Measurements from ENCODE around the gene METTL21C. TPM values are rescaled to one million over a fixed set of nuclear protein-coding genes. Genes with fewer than 3 reads are reported as not detected.
A peak's percentile ranks its signal among the peaks of the same experiment; 100 is the strongest.

METTL21C gene
- total and polyA plus RNA-seq, 2 experiments from 2014 or later = not detected

DNA sequence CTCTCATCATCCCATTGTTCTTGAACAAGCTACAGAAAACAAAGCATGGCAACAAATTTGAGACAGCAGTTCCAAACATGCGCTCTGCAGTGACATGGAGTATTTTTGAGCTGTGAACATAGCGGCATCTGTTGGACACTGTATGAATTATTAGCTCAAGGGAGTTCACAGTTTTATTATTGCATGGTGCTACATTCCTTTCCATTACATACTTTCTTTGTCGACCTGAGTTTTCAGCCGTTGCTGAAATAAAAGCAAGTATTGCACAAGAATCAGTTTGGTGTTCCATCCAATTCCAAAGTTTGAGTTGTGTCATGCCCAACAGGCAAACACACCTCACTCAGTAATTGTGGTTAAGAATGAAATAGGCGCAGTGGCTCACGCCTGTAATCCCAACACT lies 30.1 kb upstream of the METTL21C start:
- peaks cover 3% of the 10 kb centered on the region for H3K27me3 ChIP-seq
- TF ChIP-seq CTCF (IDR thresholded peaks at IDR 0.05; ENCODE audit: low read depth, low read length) = peak; percentile 42
- H3K36me3 ChIP-seq = no peaks in the 10 kb centered on the region
- no peak overlapping the region for H3K4me3 ChIP-seq
- no peaks in the 10 kb centered on the region for H3K4me1 ChIP-seq (ENCODE audit: low read depth)
- no peak overlapping the region for H3K27ac ChIP-seq
- peak; percentile 3 to 72 for DNase-seq (ENCODE audit: low read depth in 1 of 2, low spot score in 1 of 2)
- no peaks in the 10 kb centered on the region for H3K9me3 ChIP-seq (ENCODE audit: low read depth)

- H3K27ac ChIP-seq = no peak overlapping the region
- DNase-seq (ENCODE audit: low read depth in 1 of 2, low spot score in 1 of 2) = peak in 1 of 2 donors; percentile 56
- no peaks in the 10 kb centered on the region for H3K9me3 ChIP-seq (ENCODE audit: low read depth)
- no peak overlapping the region for H3K4me3 ChIP-seq
- no peaks in the 10 kb centered on the region for H3K36me3 ChIP-seq
- H3K4me1 ChIP-seq (ENCODE audit: low read depth) = no peaks in the 10 kb centered on the region
- no peak for TF ChIP-seq CTCF (IDR thresholded peaks at IDR 0.05; ENCODE audit: low read depth, low read length)
- no peaks in the 10 kb centered on the region for H3K27me3 ChIP-seq
These were observed 27.0 kb upstream of the METTL21C start for GRCh38 chr13:102721800-102722231.

DNA sequence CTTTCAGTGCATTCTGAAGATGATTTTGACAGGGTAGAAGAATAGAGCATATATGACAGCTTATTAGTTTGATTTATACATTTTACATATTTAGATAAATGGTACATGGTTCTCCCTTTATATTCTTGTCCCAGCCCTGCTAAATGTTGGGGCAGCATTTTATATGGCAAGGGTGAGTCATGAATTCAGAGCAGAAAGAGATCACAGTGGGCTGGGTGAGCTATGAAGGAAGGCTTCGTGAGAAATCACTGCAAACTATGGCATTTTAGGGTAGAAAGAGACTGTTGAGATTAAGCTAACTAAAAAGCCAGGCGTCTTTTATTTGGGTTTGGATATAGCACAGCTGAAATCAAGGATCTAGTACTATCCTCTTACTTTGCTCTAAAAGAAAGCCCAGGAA lies 23.9 kb upstream of the METTL21C start:
- H3K4me3 ChIP-seq = no peak overlapping the region

GRCh38 chr13:102715447-102715846 lies 20.6 kb upstream of the METTL21C start:
- no peaks in the 10 kb centered on the region for H3K4me1 ChIP-seq (ENCODE audit: low read depth)
- TF ChIP-seq CTCF (IDR thresholded peaks at IDR 0.05; ENCODE audit: low read depth, low read length) = no peak
- H3K4me3 ChIP-seq = no peak overlapping the region
- no peaks in the 10 kb centered on the region for H3K9me3 ChIP-seq (ENCODE audit: low read depth)
- no peaks in the 10 kb centered on the region for H3K27me3 ChIP-seq
- no peak for DNase-seq (ENCODE audit: low read depth in 1 of 2, low spot score in 1 of 2)
- no peak overlapping the region for H3K27ac ChIP-seq
- H3K36me3 ChIP-seq = no peaks in the 10 kb centered on the region

More for the DNA sequence above, 23.9 kb upstream of the METTL21C start:
- no peaks in the 10 kb centered on the region for H3K36me3 ChIP-seq
- H3K9me3 ChIP-seq (ENCODE audit: low read depth) = no peaks in the 10 kb centered on the region
- no peak for TF ChIP-seq CTCF (IDR thresholded peaks at IDR 0.05; ENCODE audit: low read depth, low read length)
- H3K27me3 ChIP-seq = no peaks in the 10 kb centered on the region
- no peak for DNase-seq (ENCODE audit: low read depth in 1 of 2, low spot score in 1 of 2)
- no peak overlapping the region for H3K27ac ChIP-seq
- H3K4me1 ChIP-seq (ENCODE audit: low read depth) = no peaks in the 10 kb centered on the region

DNA sequence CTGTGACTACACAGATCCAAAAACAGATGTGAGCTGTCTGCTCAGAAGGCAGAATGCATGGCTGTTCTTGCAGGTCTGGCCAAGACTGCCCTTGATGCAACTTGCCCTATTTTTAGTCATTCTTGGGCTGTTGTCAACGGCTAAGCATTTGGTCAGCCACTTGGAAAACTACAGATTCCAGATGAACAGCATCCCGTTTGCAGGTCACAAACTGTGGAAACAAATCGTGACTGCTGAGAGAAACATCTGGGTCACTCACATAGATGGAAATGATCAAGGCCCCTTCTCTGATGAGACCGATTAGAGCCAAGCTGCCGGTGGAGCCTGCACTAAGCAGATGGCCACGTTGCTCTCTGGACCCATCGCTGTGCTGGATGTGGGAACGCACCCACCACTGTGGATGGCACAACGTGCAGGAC lies 15.4 kb upstream of the METTL21C start:
- Histone ChIP-seq H3K27ac (no peak overlapping the region), H3K9me3 (ENCODE audit: low read depth) (no peaks in the 10 kb centered on the region), H3K4me3 (no peak overlapping the region), H3K27me3 (no peaks in the 10 kb centered on the region), H3K36me3 (no peaks in the 10 kb centered on the region), H3K4me1 (ENCODE audit: low read depth) (peaks cover 5% of the 10 kb centered on the region)
- no peak for TF ChIP-seq CTCF (IDR thresholded peaks at IDR 0.05; ENCODE audit: low read depth, low read length)
- peak in 1 of 2 donors; percentile 7 for DNase-seq (ENCODE audit: low read depth in 1 of 2, low spot score in 1 of 2)

DNA sequence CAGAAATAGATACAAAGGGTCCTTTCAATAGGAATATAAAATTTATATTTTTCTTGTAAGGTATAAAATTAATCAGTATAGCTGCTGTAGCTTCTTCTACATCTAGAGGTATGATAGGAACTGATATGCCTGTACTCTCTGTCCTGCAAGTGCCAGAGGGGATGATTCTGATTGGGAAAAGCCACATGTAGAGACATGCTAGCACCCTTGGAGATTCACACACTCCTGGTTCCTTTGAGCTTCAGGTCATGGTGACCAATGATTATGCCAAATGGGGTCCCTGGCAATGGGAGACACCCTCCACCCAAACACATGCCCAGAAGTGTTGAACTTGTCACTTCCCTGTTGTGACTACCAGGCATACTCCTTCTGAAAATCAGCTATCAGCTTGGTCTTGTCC lies 14.7 kb upstream of the METTL21C start:
- Histone ChIP-seq H3K9me3 (ENCODE audit: low read depth) (no peaks in the 10 kb centered on the region), H3K27ac (no peak overlapping the region), H3K4me1 (ENCODE audit: low read depth) (peaks cover 5% of the 10 kb centered on the region), H3K36me3 (no peaks in the 10 kb centered on the region), H3K4me3 (no peak overlapping the region), H3K27me3 (no peaks in the 10 kb centered on the region)
- no peak for DNase-seq (ENCODE audit: low read depth in 1 of 2, low spot score in 1 of 2)
- no peak for TF ChIP-seq CTCF (IDR thresholded peaks at IDR 0.05; ENCODE audit: low read depth, low read length)

Measured in cardiac muscle cell (in vitro differentiated cells and primary cell).